Liver (tissue), 9 donors: ENCODE data around the gene ISCU. TPM values are rescaled to one million over a fixed set of nuclear protein-coding genes. Genes with fewer than 3 reads are reported as not detected.

Experiments
- DNase-seq: peaks from one replicate; pipeline ENCODE4 v3.0.0-alpha.2; 2017; ENCODE audit warnings: low spot score
- H3K27ac ChIP-seq, 2 donors: one replicate each; pipeline ENCODE4 v1.7.0; 2013; ENCODE audit warnings: inconsistent platforms in 2 of 2, low read length in 2 of 2, control low read depth in 1 of 2, low read depth in 1 of 2, mild to moderate bottlenecking in 1 of 2
- H3K27me3 ChIP-seq, 4 donors: one replicate each; pipeline versions ENCODE4 v1.6.1 to v1.7.0; 2013; ENCODE audit warnings: low read length in 3 of 4, inconsistent platforms in 1 of 4, mild to moderate bottlenecking in 1 of 4, moderate library complexity in 1 of 4; ENCODE audit not compliant: control insufficient read depth in 4 of 4, insufficient read depth in 4 of 4
- H3K36me3 ChIP-seq, 4 donors: one replicate each; pipeline versions ENCODE4 v1.6.1 to v1.7.0; 2013; ENCODE audit warnings: low read length in 3 of 4, mild to moderate bottlenecking in 3 of 4, low read depth in 1 of 4, moderate library complexity in 1 of 4; ENCODE audit not compliant: control insufficient read depth in 4 of 4, insufficient read depth in 3 of 4
- H3K4me1 ChIP-seq, 4 donors: one replicate each; pipeline versions ENCODE4 v1.6.1 to v1.7.0; 2013; ENCODE audit warnings: low read length in 3 of 4, mild to moderate bottlenecking in 3 of 4, moderate library complexity in 1 of 4; ENCODE audit not compliant: control insufficient read depth in 4 of 4, insufficient read depth in 4 of 4
- H3K4me3 ChIP-seq, 3 donors: one replicate each; pipeline versions ENCODE4 v1.6.1 to v1.7.0; 2013; ENCODE audit warnings: low read length in 3 of 3, control low read depth in 1 of 3, low read depth in 1 of 3, mild to moderate bottlenecking in 1 of 3
- H3K9ac ChIP-seq, 2 donors: one replicate each; pipeline ENCODE4 v1.7.0; 2013; ENCODE audit warnings: low read length in 2 of 2, mild to moderate bottlenecking in 2 of 2, moderate library complexity in 2 of 2, control low read depth in 1 of 2, low read depth in 1 of 2
- H3K9me3 ChIP-seq, 4 donors: one replicate each; pipeline versions ENCODE4 v1.6.1 to v1.7.0; 2013; ENCODE audit warnings: low read length in 3 of 4; ENCODE audit not compliant: control insufficient read depth in 4 of 4
- FOXA1 ChIP-seq: IDR thresholded peaks from 2 replicates; pipeline ENCODE4 v1.6.1; 2016; ENCODE audit warnings: antibody characterized with exemption
- FOXA2 ChIP-seq: IDR thresholded peaks from 2 replicates; pipeline ENCODE4 v1.6.1; 2016; ENCODE audit warnings: antibody characterized with exemption
- GABPA ChIP-seq, 2 donors: IDR thresholded peaks in 1 of 2; conservative IDR thresholded peaks in 1 of 2; 2 replicates each; pipeline ENCODE4 v1.6.1; 2016; ENCODE audit warnings: antibody characterized with exemption in 2 of 2, mild to moderate bottlenecking in 1 of 2, moderate library complexity in 1 of 2
- HNF4A ChIP-seq, 2 donors: conservative IDR thresholded peaks; 2 replicates each; pipeline ENCODE4 v1.6.1; 2016; ENCODE audit warnings: antibody characterized with exemption in 2 of 2, mild to moderate bottlenecking in 2 of 2
- JUND ChIP-seq, 2 donors: IDR thresholded peaks; 2 replicates each; pipeline ENCODE4 v1.6.1; 2016; ENCODE audit warnings: antibody characterized with exemption in 2 of 2
- NR2F2 ChIP-seq: IDR thresholded peaks from 2 replicates; pipeline ENCODE4 v1.6.1; 2016; ENCODE audit warnings: antibody characterized with exemption
- RAD21 ChIP-seq, 2 donors: IDR thresholded peaks; 2 replicates each; pipeline ENCODE4 v1.6.1; 2016; ENCODE audit warnings: antibody characterized with exemption in 2 of 2, mild to moderate bottlenecking in 2 of 2
- RXRA ChIP-seq, 2 donors: IDR thresholded peaks; 2 replicates each; pipeline ENCODE4 v1.6.1; 2017 to 2018; ENCODE audit warnings: antibody characterized with exemption in 2 of 2, mild to moderate bottlenecking in 1 of 2
- SP1 ChIP-seq: IDR thresholded peaks from 2 replicates; pipeline ENCODE4 v1.6.1; 2018; ENCODE audit warnings: antibody characterized with exemption, mild to moderate bottlenecking
- TAF1 ChIP-seq: conservative IDR thresholded peaks from 2 replicates; pipeline ENCODE4 v1.6.1; 2016; ENCODE audit warnings: antibody characterized with exemption, mild to moderate bottlenecking
- YY1 ChIP-seq: IDR thresholded peaks from 2 replicates; pipeline ENCODE4 v1.6.1; 2016; ENCODE audit warnings: antibody characterized with exemption, mild to moderate bottlenecking
- WGBS: extraction: QIAGEN DNeasy Blood & Tissue Kit; methylation state at CpG from one replicate; pipeline ENCODE4 v1.1.7; 2013; 5-methylcytosine and 5-hydroxymethylcytosine counted together
- polyA plus RNA-seq, 2 donors: library from polyadenylated mRNA; stranded (reverse) in 1 of 2; unstranded in 1 of 2; fragments of 200-250 nt in 1 of 2; fragments of >200 nt in 1 of 2; fragmentation: Nextera tagmentation in 1 of 2; extraction: Ambion mirVana in 1 of 2; gene quantifications; one replicate each; pipeline versions ENCODE4 v1.2.1 to v1.2.3, GENCODE V29; 2013 to 2015
- total RNA-seq, 2 donors: library from RNA; depleted of rRNA; stranded (reverse); fragments of >200 nt; gene quantifications; one replicate each; pipeline ENCODE4 v1.2.3, GENCODE V29; 2014
- TF ChIP-seq, protein P1 (sequence below): IDR thresholded peaks from 2 replicates; pipeline ENCODE4 v1.6.1; 2016; ENCODE audit warnings: antibody characterized with exemption
- TF ChIP-seq, protein P2 (sequence below): IDR thresholded peaks from 2 replicates; pipeline ENCODE4 v1.6.1; 2016; ENCODE audit warnings: antibody characterized with exemption
- TF ChIP-seq, protein P3 (sequence below): IDR thresholded peaks from 2 replicates; pipeline ENCODE4 v1.6.1; 2016; ENCODE audit warnings: antibody characterized with exemption
- donor health status: healthy.
- donor health status: healthy.
- donor health status: healthy.
- donor health status: healthy.
- donor health status: healthy.

ISCU gene
- total and polyA plus RNA-seq, 4 donors = 42.3 to 85.9 (median 63.8) TPM

DNA sequence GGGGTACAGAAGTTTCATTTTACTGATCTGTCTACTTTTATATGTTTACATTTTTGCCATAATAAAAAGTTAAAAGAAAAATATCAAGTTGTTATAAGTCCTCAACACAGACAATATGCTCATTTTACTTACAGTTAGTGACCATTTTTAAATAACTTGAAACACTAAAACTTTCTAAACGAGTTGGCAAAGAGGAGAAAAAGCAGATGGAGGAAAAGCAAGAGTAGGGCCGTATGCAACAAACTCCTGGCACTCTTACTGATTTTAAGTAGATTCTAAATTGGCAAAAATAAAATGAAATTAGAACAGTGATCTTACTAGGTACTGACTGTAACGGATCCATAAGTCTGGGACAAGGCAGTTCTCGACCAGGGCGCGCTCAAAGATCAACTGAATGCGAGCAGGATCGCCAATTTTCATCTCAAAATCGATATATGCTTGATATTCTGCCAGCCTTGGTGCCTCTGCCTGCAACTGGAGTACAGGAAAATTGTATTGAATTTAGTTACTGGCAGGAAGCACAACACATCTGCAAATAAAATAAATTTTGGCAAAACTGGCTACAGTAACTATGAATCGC lies 23.7 kb upstream of the ISCU start (continued):
- TF ChIP-seq, protein P1, sequence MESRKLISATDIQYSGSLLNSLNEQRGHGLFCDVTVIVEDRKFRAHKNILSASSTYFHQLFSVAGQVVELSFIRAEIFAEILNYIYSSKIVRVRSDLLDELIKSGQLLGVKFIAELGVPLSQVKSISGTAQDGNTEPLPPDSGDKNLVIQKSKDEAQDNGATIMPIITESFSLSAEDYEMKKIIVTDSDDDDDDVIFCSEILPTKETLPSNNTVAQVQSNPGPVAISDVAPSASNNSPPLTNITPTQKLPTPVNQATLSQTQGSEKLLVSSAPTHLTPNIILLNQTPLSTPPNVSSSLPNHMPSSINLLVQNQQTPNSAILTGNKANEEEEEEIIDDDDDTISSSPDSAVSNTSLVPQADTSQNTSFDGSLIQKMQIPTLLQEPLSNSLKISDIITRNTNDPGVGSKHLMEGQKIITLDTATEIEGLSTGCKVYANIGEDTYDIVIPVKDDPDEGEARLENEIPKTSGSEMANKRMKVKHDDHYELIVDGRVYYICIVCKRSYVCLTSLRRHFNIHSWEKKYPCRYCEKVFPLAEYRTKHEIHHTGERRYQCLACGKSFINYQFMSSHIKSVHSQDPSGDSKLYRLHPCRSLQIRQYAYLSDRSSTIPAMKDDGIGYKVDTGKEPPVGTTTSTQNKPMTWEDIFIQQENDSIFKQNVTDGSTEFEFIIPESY = no peak
- TF ChIP-seq RAD21 (IDR thresholded peaks at IDR 0.05) (no peak), TAF1 (no peak), FOXA2 (no peak), NR2F2 (no peak), SP1 (no peak), JUND (IDR thresholded peaks at IDR 0.05) (no peak), YY1 (no peak), GABPA (IDR thresholded peaks at IDR 0.05 in 1 of 2, conservative IDR thresholded peaks at IDR 0.05 in 1 of 2) (no peak)
- TF ChIP-seq, protein P2, sequence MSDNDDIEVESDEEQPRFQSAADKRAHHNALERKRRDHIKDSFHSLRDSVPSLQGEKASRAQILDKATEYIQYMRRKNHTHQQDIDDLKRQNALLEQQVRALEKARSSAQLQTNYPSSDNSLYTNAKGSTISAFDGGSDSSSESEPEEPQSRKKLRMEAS = no peak

DNA sequence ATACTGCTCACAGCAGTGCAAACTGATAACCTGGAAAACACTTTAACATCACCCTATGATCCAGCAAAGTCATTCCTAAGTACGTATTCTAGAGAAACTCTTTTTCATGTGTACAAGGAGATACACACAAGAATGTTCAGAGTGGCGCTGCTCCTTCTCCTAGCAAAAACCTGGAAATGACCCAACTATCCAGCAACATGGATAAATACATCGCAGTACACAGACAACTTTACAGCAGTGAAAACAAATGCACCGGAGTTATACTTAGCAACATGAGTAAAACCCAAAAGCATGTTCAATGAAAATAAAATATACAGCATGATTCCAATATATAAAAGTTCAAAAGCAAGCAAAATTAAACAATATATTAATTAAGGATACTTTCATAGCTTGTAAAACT lies 20.1 kb upstream of the ISCU start:
- H3K4me3 ChIP-seq = no peak overlapping the region
- DNase-seq = no peak
- H3K4me1 ChIP-seq = peaks cover 0 to 3% (median 0%) of the 10 kb centered on the region in 4 donors
- H3K9me3 ChIP-seq = no peaks in the 10 kb centered on the region
- no peak overlapping the region for H3K27ac ChIP-seq
- TF ChIP-seq GABPA (IDR thresholded peaks at IDR 0.05 in 1 of 2, conservative IDR thresholded peaks at IDR 0.05 in 1 of 2) = no peak
- no peak for TF ChIP-seq FOXA1
- TF ChIP-seq HNF4A (conservative IDR thresholded peaks at IDR 0.05) = no peak
- no peak for TF ChIP-seq NR2F2
- TF ChIP-seq, protein P1 = no peak
- WGBS = 94% methylated on average over 4 of the region's 4 CpGs
- H3K36me3 ChIP-seq = peaks cover 8 to 54% (median 44%) of the 10 kb centered on the region in 4 donors
- no peak overlapping the region for H3K9ac ChIP-seq
- no peaks in the 10 kb centered on the region for H3K27me3 ChIP-seq

DNA sequence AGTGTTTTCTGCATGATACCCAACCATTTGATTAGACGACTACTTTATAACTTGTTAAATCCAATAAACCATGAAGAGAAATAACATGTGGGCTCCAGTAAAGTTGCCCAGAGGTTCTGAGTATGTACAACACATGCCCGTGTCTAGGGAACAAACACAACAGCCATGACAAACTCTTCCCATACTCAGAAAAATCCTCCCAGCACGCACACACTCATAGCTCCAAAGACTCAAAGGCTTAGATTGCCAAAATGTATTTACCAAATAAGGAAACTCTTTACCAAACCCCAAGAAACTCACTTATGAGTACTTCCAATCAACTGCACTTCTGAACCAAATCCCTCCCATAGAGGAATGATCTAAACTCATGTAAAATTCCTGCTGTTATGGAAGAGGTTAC lies 18.7 kb upstream of the ISCU start:
- Histone ChIP-seq H3K4me1 (peaks cover 0 to 3% (median 0%) of the 10 kb centered on the region in 4 donors), H3K36me3 (peaks cover 8 to 55% (median 42%) of the 10 kb centered on the region in 4 donors), H3K4me3 (no peak overlapping the region), H3K27me3 (no peaks in the 10 kb centered on the region), H3K27ac (no peak overlapping the region), H3K9ac (no peak overlapping the region), H3K9me3 (no peaks in the 10 kb centered on the region)
- no peak for TF ChIP-seq NR2F2
- TF ChIP-seq, protein P3, sequence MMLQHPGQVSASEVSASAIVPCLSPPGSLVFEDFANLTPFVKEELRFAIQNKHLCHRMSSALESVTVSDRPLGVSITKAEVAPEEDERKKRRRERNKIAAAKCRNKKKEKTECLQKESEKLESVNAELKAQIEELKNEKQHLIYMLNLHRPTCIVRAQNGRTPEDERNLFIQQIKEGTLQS = no peak
- TF ChIP-seq, protein P2 = no peak
- no peak for TF ChIP-seq RXRA (IDR thresholded peaks at IDR 0.05)
- no peak for TF ChIP-seq SP1
- TF ChIP-seq HNF4A (conservative IDR thresholded peaks at IDR 0.05) = no peak
- no peak for TF ChIP-seq YY1
- TF ChIP-seq TAF1 = no peak
- DNase-seq = no peak
- WGBS = 97% methylated on average over 3 of the region's 3 CpGs
